Activated T-helper 1 cell treated with Interleukin-2 at 50 U/mL for 16 hours (primary cell): Measurements from ENCODE around the gene CFAP46.

ENCODE experiments used
- DNase-seq: peaks from one replicate; pipeline ENCODE4 v3.0.0-alpha.2; 2020; ENCODE audit warnings: low read depth

The CFAP46 gene

DNA sequence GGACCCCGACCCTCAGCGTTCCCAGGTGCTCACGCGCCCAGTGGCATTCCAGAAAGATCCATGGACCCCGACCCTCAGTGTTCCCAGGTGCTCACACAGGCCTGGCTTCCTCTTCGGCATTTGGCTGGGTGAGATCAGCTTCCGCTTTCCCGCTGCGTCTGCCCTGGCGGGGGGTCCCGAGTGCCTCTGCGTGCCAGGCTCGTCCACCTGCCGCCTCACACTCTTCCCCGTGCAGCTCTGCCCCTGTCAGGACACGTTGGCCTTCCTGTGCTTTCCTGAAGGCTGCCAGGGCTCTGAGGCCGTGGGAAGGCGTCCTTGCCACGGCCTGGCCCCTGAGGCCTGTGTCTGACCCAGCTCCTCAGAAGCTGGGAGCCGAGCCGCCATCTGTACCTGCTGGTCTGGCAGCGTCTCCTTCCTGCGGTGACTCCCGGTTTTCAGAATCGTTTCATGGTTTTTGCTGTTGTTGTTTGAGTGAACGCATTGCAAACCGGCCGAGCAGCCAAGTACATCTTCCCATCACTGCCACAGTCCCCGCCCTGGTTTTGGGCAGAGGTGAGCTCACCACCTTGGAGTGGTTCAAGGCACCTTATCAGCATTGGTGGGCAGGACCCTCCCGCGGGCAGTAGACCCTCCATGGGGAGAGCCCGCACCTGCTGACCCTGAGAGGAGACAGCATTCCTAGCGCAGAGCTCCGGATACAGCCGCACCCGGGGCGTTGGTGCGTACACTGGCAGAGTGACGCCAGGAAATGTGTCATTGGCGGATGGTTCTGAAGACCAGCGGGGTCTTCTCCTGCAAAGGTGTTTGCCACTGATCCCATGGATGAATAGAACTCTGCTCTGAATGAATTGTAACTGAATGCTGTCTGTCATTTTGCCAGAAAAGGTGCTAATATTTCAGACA is 173.8 kb downstream of the CFAP46 start:
- no peak for DNase-seq

DNA sequence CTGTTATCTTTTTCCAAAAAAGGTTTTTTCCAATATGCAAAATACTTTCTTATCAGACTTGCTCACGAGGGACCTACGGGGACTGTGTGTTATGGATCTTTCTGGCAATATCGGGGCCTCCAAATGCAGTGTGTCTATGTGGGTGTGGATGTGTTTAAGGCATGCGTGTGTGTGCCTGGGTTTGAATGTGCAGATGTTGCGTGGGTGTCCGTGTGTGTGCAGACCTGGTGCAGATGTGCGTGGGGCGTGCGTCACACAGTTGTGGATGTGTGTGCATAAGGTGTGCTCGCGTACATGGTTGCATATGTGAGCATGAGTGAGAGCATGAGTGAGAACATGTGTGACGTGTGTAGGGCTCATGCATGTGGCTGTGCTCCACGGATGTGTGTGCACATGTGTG is 176.1 kb downstream of the CFAP46 start:
- no peak for DNase-seq

GRCh38 chr10:132765435-132765834 is 176.9 kb downstream of the CFAP46 start:
- DNase-seq = no peak

DNA sequence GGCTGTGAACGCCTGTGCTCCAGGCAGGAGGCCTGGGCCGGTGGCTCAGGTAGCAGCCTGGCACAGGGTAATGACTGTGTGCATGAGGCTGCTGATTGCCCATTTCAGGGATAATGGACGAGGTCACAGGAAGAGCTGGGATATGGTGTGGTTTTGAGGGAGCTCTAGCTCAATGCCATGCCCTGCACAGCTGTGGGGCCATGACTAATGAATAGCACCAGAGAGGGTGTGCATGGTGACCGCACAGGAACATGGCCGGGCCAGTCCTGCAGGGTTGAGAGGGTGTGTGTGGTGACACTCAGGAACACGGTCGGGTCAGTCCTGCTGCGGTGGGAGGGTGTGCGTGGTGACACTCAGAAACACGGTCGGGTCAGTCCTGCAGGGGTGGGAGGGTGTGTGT is 178.3 kb downstream of the CFAP46 start:
- no peak for DNase-seq

- no peak for DNase-seq
Observed at GRCh38 chr10:132763545-132763944, 178.8 kb downstream of the CFAP46 start.

DNA sequence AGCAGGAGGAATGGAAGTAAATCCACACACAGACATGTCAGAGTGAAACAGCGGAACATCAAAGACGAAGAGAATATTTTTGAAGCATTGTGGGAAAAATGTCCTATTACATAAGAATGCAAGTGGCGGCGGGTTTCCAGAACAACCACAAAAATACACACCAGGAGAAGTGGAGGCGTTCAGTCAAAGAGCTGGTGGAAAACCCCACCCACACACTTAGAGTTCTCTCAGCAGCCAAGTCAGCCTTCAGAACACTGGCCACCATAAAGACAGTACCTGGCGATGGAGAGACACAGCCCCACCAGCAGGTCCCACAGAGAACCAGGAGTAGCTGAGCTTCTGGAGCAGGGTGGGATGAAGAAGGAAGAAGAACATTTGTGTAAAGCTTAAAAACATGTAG is 180.1 kb downstream of the CFAP46 start:
- DNase-seq = no peak

GRCh38 chr10:132761395-132762060 is 180.8 kb downstream of the CFAP46 start:
- DNase-seq = no peak

GRCh38 chr10:132758865-132759264 is 183.5 kb downstream of the CFAP46 start:
- DNase-seq = no peak
